Measurements from ENCODE around the gene FAM167B. TPM values are rescaled to one million over a fixed set of nuclear protein-coding genes. Genes with fewer than 3 reads are reported as not detected.

FAM167B gene
- polyA plus RNA-seq, 1 of the 3 experiments (the other 2 are of a cell fraction), result 1.2 TPM

DNA sequence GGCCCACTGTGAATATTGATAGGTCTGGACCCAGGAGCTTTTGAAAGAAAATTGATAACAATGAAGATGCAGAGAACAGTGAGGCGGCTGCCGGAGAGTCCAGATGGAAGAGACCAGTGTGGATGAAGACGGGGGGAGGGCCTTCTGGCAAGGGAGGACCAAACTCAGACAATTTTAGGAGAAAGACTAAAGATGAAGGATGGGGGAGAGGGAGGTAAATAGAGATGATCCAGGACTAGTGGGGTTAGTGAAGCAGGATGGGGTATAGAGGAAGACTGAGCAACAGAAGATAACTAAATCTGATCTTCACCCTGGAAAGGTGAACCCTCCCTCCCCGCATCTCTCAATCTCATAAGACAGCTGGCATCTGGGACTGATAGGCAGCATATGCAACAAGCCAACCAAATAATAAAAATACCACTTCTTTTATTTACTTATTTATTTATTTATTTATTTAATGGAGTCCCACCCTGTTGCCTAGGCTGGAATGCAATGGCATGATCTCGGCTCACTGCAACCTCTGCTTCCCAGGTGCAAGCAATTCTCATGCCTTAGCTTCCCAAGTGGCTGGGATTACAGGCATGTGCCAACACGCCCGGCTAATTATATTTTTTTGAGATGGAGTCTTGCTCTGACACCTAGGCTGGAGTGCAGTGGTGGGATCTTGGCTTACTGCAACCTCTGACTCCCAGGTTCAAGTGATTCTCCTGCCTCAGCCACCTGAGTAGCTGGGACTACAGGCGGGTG, 14.3 kb upstream of the FAM167B start (continued):
- no peak for TF ChIP-seq TAF1 (IDR thresholded peaks at IDR 0.05; ENCODE audit: borderline replicate concordance, low read depth, low read length)
- TF ChIP-seq CHD2 (IDR thresholded peaks at IDR 0.05; ENCODE audit: low read length, partially characterized antibody), result no peak
- TF ChIP-seq ZBTB33 (IDR thresholded peaks at IDR 0.05; ENCODE audit: borderline replicate concordance, low read depth), result no peak
- no peak for TF ChIP-seq GABPA (IDR thresholded peaks at IDR 0.05; ENCODE audit: low read depth)
- TF ChIP-seq, protein P1, sequence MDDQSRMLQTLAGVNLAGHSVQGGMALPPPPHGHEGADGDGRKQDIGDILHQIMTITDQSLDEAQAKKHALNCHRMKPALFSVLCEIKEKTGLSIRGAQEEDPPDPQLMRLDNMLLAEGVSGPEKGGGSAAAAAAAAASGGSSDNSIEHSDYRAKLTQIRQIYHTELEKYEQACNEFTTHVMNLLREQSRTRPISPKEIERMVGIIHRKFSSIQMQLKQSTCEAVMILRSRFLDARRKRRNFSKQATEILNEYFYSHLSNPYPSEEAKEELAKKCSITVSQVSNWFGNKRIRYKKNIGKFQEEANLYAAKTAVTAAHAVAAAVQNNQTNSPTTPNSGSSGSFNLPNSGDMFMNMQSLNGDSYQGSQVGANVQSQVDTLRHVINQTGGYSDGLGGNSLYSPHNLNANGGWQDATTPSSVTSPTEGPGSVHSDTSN (IDR thresholded peaks at IDR 0.05), result no peak
- no peak for TF ChIP-seq GATA2 (CRISPR knock-in tag; IDR thresholded peaks at IDR 0.05)
- TF ChIP-seq SMC3 (IDR thresholded peaks at IDR 0.05; ENCODE audit: low read depth, low read length), result no peak

- Histone ChIP-seq H4K20me1 (ENCODE audit: insufficient read depth) (no peaks in the 10 kb centered on the region), H3K9me2 (no peaks in the 10 kb centered on the region), H3K4me1 (ENCODE audit: control insufficient read depth in 1 of 2, insufficient read depth in 2 of 2, low read depth in 1 of 2, low read length in 1 of 2) (peaks cover 0 to 12% of the 10 kb centered on the region in 2 experiments; a peak in 2 of 4 replicates), H2AFZ (ENCODE audit: low read depth) (no peak overlapping the region), H3K36me3 (replicated peaks in 1 of 2; ENCODE audit: control insufficient read depth in 1 of 2, insufficient read depth in 2 of 2, low read length in 1 of 2) (peaks cover 13 to 14% of the 10 kb centered on the region in 2 experiments), H3K9me3 (no peaks in the 10 kb centered on the region), H3K9ac (no peak overlapping the region), H3K27ac (ENCODE audit: low read depth in 2 of 2, low read length in 1 of 2) (peak overlapping the region in 1 of 2 experiments; percentile 96; a peak in 2 of 4 replicates), H3K4me3 (ENCODE audit: low read depth in 2 of 2, low read length in 1 of 2) (no peak overlapping the region), H3K27me3 (ENCODE audit: insufficient read depth) (no peaks in the 10 kb centered on the region), H3K4me2 (no peak overlapping the region), H3K79me2 (ENCODE audit: insufficient read depth) (no peaks in the 10 kb centered on the region), H3F3A (replicated peaks; ENCODE audit: insufficient read depth) (peaks cover 39% of the 10 kb centered on the region)
- ChIA-PET CTCF (interaction anchor here (1.1 kb wide), 1 partner anchor 14 kb away, joined by 3 read pairs; no protein-coding TSS in a partner anchor), POLR2A (no interaction called here)
- TF ChIP-seq SIN3A (IDR thresholded peaks at IDR 0.05; ENCODE audit: borderline replicate concordance, low read depth, low read length) (no peak), GABPA (IDR thresholded peaks at IDR 0.05; ENCODE audit: low read depth) (no peak), USF1 (IDR thresholded peaks at IDR 0.05; ENCODE audit: borderline replicate concordance, low read depth) (no peak), MXI1 (IDR thresholded peaks at IDR 0.05; ENCODE audit: low read depth, low read length) (no peak), ELF1 (IDR thresholded peaks at IDR 0.05) (no peak), RFX5 (IDR thresholded peaks at IDR 0.05; ENCODE audit: low read length) (no peak), YY1 (IDR thresholded peaks at IDR 0.05; ENCODE audit: low read depth) (no peak), MEF2A (IDR thresholded peaks at IDR 0.05; ENCODE audit: borderline replicate concordance, low read depth) (no peak), TCF12 (IDR thresholded peaks at IDR 0.05) (no peak), RXRA (IDR thresholded peaks at IDR 0.05; ENCODE audit: borderline replicate concordance, low read depth) (no peak), EZH2phosphoT487 (IDR thresholded peaks at IDR 0.05; ENCODE audit: borderline replicate concordance, low read depth) (no peak), POLR2AphosphoS5 (IDR thresholded peaks at IDR 0.05; ENCODE audit: low read depth, low read length) (no peak), NRF1 (IDR thresholded peaks at IDR 0.05; ENCODE audit: low read depth, low read length) (no peak)
- TF ChIP-seq, protein P2, sequence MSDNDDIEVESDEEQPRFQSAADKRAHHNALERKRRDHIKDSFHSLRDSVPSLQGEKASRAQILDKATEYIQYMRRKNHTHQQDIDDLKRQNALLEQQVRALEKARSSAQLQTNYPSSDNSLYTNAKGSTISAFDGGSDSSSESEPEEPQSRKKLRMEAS (IDR thresholded peaks at IDR 0.05; ENCODE audit: low read depth), result no peak
- no peak for DNase-seq
- WGBS (ENCODE audit: low lambda C conversion rate), result 94% methylated on average over 3 of the region's 7 CpGs
Observed at GRCh38 chr1:32234792-32235191, 12.2 kb upstream of the FAM167B start.
